ENCODE data around the gene MYO1F. TPM values are rescaled to one million over a fixed set of nuclear protein-coding genes. Genes with fewer than 3 reads are reported as not detected.

Gene MYO1F
- total RNA-seq, 4 donors from 2014 or later, result 5.1 to 21.5 (median 6.0) TPM

Other genes with a start within 250 kb of the MYO1F start
- 10 to 100 TPM; 21.1 to 49.7 (median 30.5) TPM for gene KANK3, start 234.2 kb downstream of the MYO1F start, total RNA-seq
- gene ANGPTL4, start 213.3 kb downstream of the MYO1F start, total RNA-seq, result 10 to 100 TPM; 19.9 to 99.8 (median 46.6) TPM
- 100 to 1,000 TPM in 2 of 4 donors, 10 to 100 TPM in 2; 91.2 to 137 (median 113) TPM for gene RAB11B, start 187.1 kb downstream of the MYO1F start, total RNA-seq
- 100 to 1,000 TPM; 168 to 245 (median 215) TPM for gene MARCHF2, start 164.1 kb downstream of the MYO1F start, total RNA-seq
- gene HNRNPM, start 132.5 kb downstream of the MYO1F start, total RNA-seq, result 100 to 1,000 TPM in 2 of 4 donors, 10 to 100 TPM in 2; 79.3 to 138 (median 97.2) TPM
- 1 to 10 TPM in 1 of 4 donors, under 1 TPM in 2, not detected in 1; 0.58 to 2.0 (median 0.81) TPM for gene PRAM1, start 74.8 kb downstream of the MYO1F start, total RNA-seq
- 10 to 100 TPM in 3 of 4 donors, 1 to 10 TPM in 1; 9.1 to 44.3 (median 34.4) TPM for gene ZNF414, start 63.3 kb downstream of the MYO1F start, total RNA-seq
- 10 to 100 TPM in 3 of 4 donors, 1 to 10 TPM in 1; 7.6 to 20.9 (median 14.7) TPM for gene ADAMTS10, start 33.3 kb upstream of the MYO1F start, total RNA-seq
- not detected for gene NFILZ, start 53.2 kb upstream of the MYO1F start, total RNA-seq
- under 1 TPM in 2 of 4 donors, not detected in 2; 0.27 to 0.33 TPM for gene ACTL9, start 121.4 kb upstream of the MYO1F start, total RNA-seq
- gene OR2Z1, start 144.2 kb upstream of the MYO1F start, total RNA-seq, result not detected